ENCODE data around the gene MPO.

GRCh38 chr17:58302919-58303585 lies 22.3 kb upstream of the MPO start:
- TF ChIP-seq POLR2A (IDR thresholded peaks at IDR 0.05) (no peak), POLR2AphosphoS5 (IDR thresholded peaks at IDR 0.05; ENCODE audit: insufficient read depth in 1 of 2, low read depth in 1 of 2) (no peak)

All from vagina (tissue), 2 donors.